ENCODE results near the gene GNB1L.

The GNB1L gene

GRCh38 chr22:19854778-19855503 is at the start of gene GNB1L, which contains the start of gene RTL10:
GNB1L (minus strand) TSS chr22:19854874; CDS start chr22:19821355, 33,519 bp downstream.
RTL10 (minus strand) TSS chr22:19854874; CDS start chr22:19852261, 2,613 bp downstream.
- peak; percentile 98 for DNase-seq

GRCh38 chr22:19904174-19904856 is 49.6 kb upstream of the GNB1L start:
- DNase-seq, result no peak

- no peak for DNase-seq
These were observed 48.8 kb upstream of the GNB1L start for GRCh38 chr22:19903513-19903912.

- DNase-seq, result no peak
These were observed 48.4 kb upstream of the GNB1L start for GRCh38 chr22:19903031-19903430.

- DNase-seq, result no peak
These were observed 47.6 kb upstream of the GNB1L start for GRCh38 chr22:19902245-19902715.

- no peak for DNase-seq
These were observed 47.0 kb upstream of the GNB1L start for GRCh38 chr22:19901577-19902244.

GRCh38 chr22:19900707-19901436 is 46.2 kb upstream of the GNB1L start:
- DNase-seq, result no peak

GRCh38 chr22:19898831-19899567 is 44.3 kb upstream of the GNB1L start:
- no peak for DNase-seq

GRCh38 chr22:19898145-19898544 is 43.5 kb upstream of the GNB1L start:
- DNase-seq, result no peak

- no peak for DNase-seq
These were observed 43.1 kb upstream of the GNB1L start for GRCh38 chr22:19897726-19898125.

- peak; percentile 76 for DNase-seq
These were observed 42.1 kb upstream of the GNB1L start for GRCh38 chr22:19896665-19897355.

- peak; percentile 53 for DNase-seq
These were observed 40.6 kb upstream of the GNB1L start for GRCh38 chr22:19895160-19895849.

- DNase-seq, result no peak
These were observed 38.7 kb upstream of the GNB1L start for GRCh38 chr22:19893363-19893762.

GRCh38 chr22:19892925-19893324 is 38.3 kb upstream of the GNB1L start:
- peak; percentile 34 for DNase-seq

GRCh38 chr22:19892257-19892879 is 37.7 kb upstream of the GNB1L start:
- peak; percentile 82 for DNase-seq

GRCh38 chr22:19891317-19892256 is 36.9 kb upstream of the GNB1L start:
- DNase-seq, result peak; percentile 91

GRCh38 chr22:19890502-19891316 is 36.0 kb upstream of the GNB1L start:
- DNase-seq, result peak; percentile 41

GRCh38 chr22:19889951-19890350 is 35.3 kb upstream of the GNB1L start:
- DNase-seq, result peak; percentile 76
